ENCODE results near the gene SGSM2.
"Not testable (repeated sequence)": the region's sequence is repeated elsewhere in the genome, so short reads cannot be mapped to it uniquely, and the experiment has no call there.

SGSM2 gene

GRCh38 chr17:2336852-2337543, at the start of gene SGSM2:
SGSM2 (plus strand) TSS chr17:2337501; CDS start chr17:2337689, 188 bp downstream.
- DNase-seq = peak; percentile 84

GRCh38 chr17:2289878-2290478, 47.3 kb upstream of the SGSM2 start:
- DNase-seq = no peak

GRCh38 chr17:2292100-2292499, 45.2 kb upstream of the SGSM2 start:
- no peak for DNase-seq

GRCh38 chr17:2295575-2295974, 41.7 kb upstream of the SGSM2 start:
- no peak for DNase-seq

GRCh38 chr17:2297023-2297422, 40.3 kb upstream of the SGSM2 start:
- no peak for DNase-seq

GRCh38 chr17:2299136-2299535, 38.2 kb upstream of the SGSM2 start:
- no peak for DNase-seq

- no peak for DNase-seq
Observed at GRCh38 chr17:2299756-2300155, 37.5 kb upstream of the SGSM2 start.

GRCh38 chr17:2302778-2303203, 34.5 kb upstream of the SGSM2 start:
- DNase-seq = no peak

GRCh38 chr17:2303204-2304188, 33.8 kb upstream of the SGSM2 start, which contains the start of the genes SMG6 and SRR:
SMG6 (minus strand) TSS chr17:2303785; CDS start chr17:2303720, 65 bp downstream.
SRR (plus strand) TSS chr17:2303950; CDS start chr17:2315561, 11,611 bp downstream.
- peak; percentile 97 for DNase-seq

- no peak for DNase-seq
Observed at GRCh38 chr17:2304931-2305330, 32.4 kb upstream of the SGSM2 start.

- no peak for DNase-seq
Observed at GRCh38 chr17:2309338-2310154, 27.8 kb upstream of the SGSM2 start.

- no peak for DNase-seq
Observed at GRCh38 chr17:2312736-2313135, 24.6 kb upstream of the SGSM2 start.

- not testable (repeated sequence) for DNase-seq
Observed at GRCh38 chr17:2316916-2317205, 20.4 kb upstream of the SGSM2 start.

- DNase-seq = no peak
Observed at GRCh38 chr17:2317796-2318195, 19.5 kb upstream of the SGSM2 start.

GRCh38 chr17:2319051-2319450, 18.2 kb upstream of the SGSM2 start:
- DNase-seq = no peak

- DNase-seq = no peak
Observed at GRCh38 chr17:2321399-2321798, 15.9 kb upstream of the SGSM2 start.

GRCh38 chr17:2323629-2324314, 13.5 kb upstream of the SGSM2 start:
- DNase-seq = no peak

GRCh38 chr17:2331303-2331702, 6.0 kb upstream of the SGSM2 start:
- no peak for DNase-seq

GRCh38 chr17:2335726-2336214, 1.5 kb upstream of the SGSM2 start:
- no peak for DNase-seq

- DNase-seq = peak; percentile 95
Observed at GRCh38 chr17:2336215-2336851, 968 bp upstream of the SGSM2 start, which contains the start of gene TSR1. TSR1 (minus strand) TSS chr17:2336457; CDS start chr17:2336427, 30 bp downstream.

Measured in right forelimb (tissue), 1 donor.